ENCODE measurements around the gene DYNLL2. TPM values are rescaled to one million over a fixed set of nuclear protein-coding genes. Genes with fewer than 3 reads are reported as not detected.
A peak's percentile ranks its signal among the peaks of the same experiment; 100 is the strongest.
"Not testable (repeated sequence)": the region's sequence is repeated elsewhere in the genome, so short reads cannot be mapped to it uniquely, and the experiment has no call there.

Gene DYNLL2
- total RNA-seq (10 to 100 TPM; 29.3 to 35.7 TPM), polyA plus RNA-seq (10 to 100 TPM; 17.5 to 56.0 TPM)
- long read RNA-seq, donor 1, full-length matches to known transcripts, result 2 of 5 reads
- long read RNA-seq, donor 1, partial matches to known transcripts, result 0 of 5 reads
- long read RNA-seq, donor 1, other reads (novel, unspliced or antisense), result 3 of 5 reads
- long read RNA-seq, donor 2, full-length matches to known transcripts, result 2 of 7 reads
- long read RNA-seq, donor 2, partial matches to known transcripts, result 0 of 7 reads
- long read RNA-seq, donor 2, other reads (novel, unspliced or antisense), result 5 of 7 reads

GRCh38 chr17:58082870-58083490 is at the start of gene DYNLL2:
Gene DYNLL2, plus strand, starts transcription at chr17:58083419. Its CDS starts 3,672 bp downstream, at chr17:58087091.
- Histone ChIP-seq H3K4me1 (ENCODE audit: control insufficient read depth in 1 of 2, insufficient read depth in 2 of 2, low read length in 2 of 2) (peaks cover 3% of the 10 kb centered on the region in 2 donors), H3K27ac (ENCODE audit: low read depth in 1 of 2, low read length in 2 of 2) (peak within 1 kb of the TSS; percentile 88 to 98), H3K9me3 (ENCODE audit: control insufficient read depth, low read length) (no peaks in the 10 kb centered on the region), H3K27me3 (ENCODE audit: control insufficient read depth in 1 of 2, insufficient read depth in 2 of 2, low read length in 1 of 2) (no peaks in the 10 kb centered on the region), H3K36me3 (ENCODE audit: control insufficient read depth in 1 of 2, insufficient read depth in 2 of 2, low read length in 1 of 2) (peaks cover 0 to 2% of the 10 kb centered on the region in 2 donors), H3K4me3 (ENCODE audit: low read length in 2 of 2) (peak within 1 kb of the TSS; percentile 94 to 98)
- peak; percentile 96 to 97 for DNase-seq
- intact Hi-C loops (cut with DNase I), result loop anchor here in 1 of 2 donors (2.0 kb wide), 2 partner anchors 74 to 232 kb away; partner anchors contain the start of gene MRPS23
- 0% methylated on average over 8 to 45 of the region's 45 CpGs for WGBS, 2 donors
- ATAC-seq (ENCODE audit: low FRiP score), result peak; percentile 94

- H3K27me3 ChIP-seq (ENCODE audit: control insufficient read depth in 1 of 2, insufficient read depth in 2 of 2, low read length in 1 of 2), result peaks cover 0 to 4% of the 10 kb centered on the region in 2 donors
- no peak overlapping the region for H3K27ac ChIP-seq (ENCODE audit: low read depth in 1 of 2, low read length in 2 of 2)
- no peaks in the 10 kb centered on the region for H3K4me1 ChIP-seq (ENCODE audit: control insufficient read depth in 1 of 2, insufficient read depth in 2 of 2, low read length in 2 of 2)
- intact Hi-C loops (cut with DNase I), result no loop called here
- DNase-seq, result no peak
- 86 to 87% methylated on average over 3 of the region's 3 CpGs for WGBS, 2 donors
- no peak overlapping the region for H3K4me3 ChIP-seq (ENCODE audit: low read length in 2 of 2)
- no peaks in the 10 kb centered on the region for H3K36me3 ChIP-seq (ENCODE audit: control insufficient read depth in 1 of 2, insufficient read depth in 2 of 2, low read length in 1 of 2)
- H3K9me3 ChIP-seq (ENCODE audit: control insufficient read depth, low read length), result no peaks in the 10 kb centered on the region
- ATAC-seq (ENCODE audit: low FRiP score), result no peak
These were observed 43.2 kb upstream of the DYNLL2 start for GRCh38 chr17:58039975-58040374.

GRCh38 chr17:58040386-58040785 is 42.8 kb upstream of the DYNLL2 start:
- no peak for ATAC-seq (ENCODE audit: low FRiP score)
- Histone ChIP-seq H3K27ac (ENCODE audit: low read depth in 1 of 2, low read length in 2 of 2) (no peak overlapping the region), H3K4me1 (ENCODE audit: control insufficient read depth in 1 of 2, insufficient read depth in 2 of 2, low read length in 2 of 2) (no peaks in the 10 kb centered on the region), H3K4me3 (ENCODE audit: low read length in 2 of 2) (no peak overlapping the region), H3K9me3 (ENCODE audit: control insufficient read depth, low read length) (no peaks in the 10 kb centered on the region), H3K36me3 (ENCODE audit: control insufficient read depth in 1 of 2, insufficient read depth in 2 of 2, low read length in 1 of 2) (no peaks in the 10 kb centered on the region), H3K27me3 (ENCODE audit: control insufficient read depth in 1 of 2, insufficient read depth in 2 of 2, low read length in 1 of 2) (peaks cover 0 to 4% of the 10 kb centered on the region in 2 donors)
- intact Hi-C loops (cut with DNase I), result no loop called here
- no peak for DNase-seq
- 50 to 57% methylated on average over 8 of the region's 8 CpGs for WGBS, 2 donors

DNA sequence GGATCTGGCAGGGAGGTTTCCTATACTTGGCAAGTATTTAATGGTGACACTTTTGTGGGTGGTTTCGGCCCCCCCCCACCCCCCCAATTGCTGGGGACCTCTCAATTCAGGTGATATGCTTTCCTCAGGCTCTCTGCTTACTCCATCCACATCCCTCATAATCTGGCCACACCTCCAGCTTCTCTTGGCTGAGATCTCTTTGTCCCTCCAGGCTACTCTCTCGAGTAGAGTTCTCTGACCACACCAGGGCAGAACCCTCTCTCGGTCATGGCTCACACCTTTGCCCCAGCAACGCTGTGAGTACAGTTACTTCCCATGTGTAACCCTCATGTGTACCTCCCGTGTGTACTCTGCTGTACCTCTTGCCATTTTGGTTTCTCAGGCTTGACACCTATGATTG is 42.1 kb upstream of the DYNLL2 start:
- WGBS, 2 donors, result 51 to 56% methylated on average over 5 of the region's 5 CpGs
- intact Hi-C loops (cut with DNase I), result no loop called here
- no peaks in the 10 kb centered on the region for H3K36me3 ChIP-seq (ENCODE audit: control insufficient read depth in 1 of 2, insufficient read depth in 2 of 2, low read length in 1 of 2)
- H3K4me3 ChIP-seq (ENCODE audit: low read length in 2 of 2), result no peak overlapping the region
- H3K27me3 ChIP-seq (ENCODE audit: control insufficient read depth in 1 of 2, insufficient read depth in 2 of 2, low read length in 1 of 2), result peaks cover 0 to 4% of the 10 kb centered on the region in 2 donors
- no peak overlapping the region for H3K27ac ChIP-seq (ENCODE audit: low read depth in 1 of 2, low read length in 2 of 2)
- DNase-seq (no peak), ATAC-seq (ENCODE audit: low FRiP score) (no peak)
- no peaks in the 10 kb centered on the region for H3K9me3 ChIP-seq (ENCODE audit: control insufficient read depth, low read length)
- H3K4me1 ChIP-seq (ENCODE audit: control insufficient read depth in 1 of 2, insufficient read depth in 2 of 2, low read length in 2 of 2), result no peaks in the 10 kb centered on the region

GRCh38 chr17:58043221-58044181 is 39.7 kb upstream of the DYNLL2 start:
- Histone ChIP-seq H3K36me3 (ENCODE audit: control insufficient read depth in 1 of 2, insufficient read depth in 2 of 2, low read length in 1 of 2) (no peaks in the 10 kb centered on the region), H3K4me1 (ENCODE audit: control insufficient read depth in 1 of 2, insufficient read depth in 2 of 2, low read length in 2 of 2) (no peaks in the 10 kb centered on the region), H3K9me3 (ENCODE audit: control insufficient read depth, low read length) (no peaks in the 10 kb centered on the region), H3K27ac (ENCODE audit: low read depth in 1 of 2, low read length in 2 of 2) (no peak overlapping the region), H3K27me3 (ENCODE audit: control insufficient read depth in 1 of 2, insufficient read depth in 2 of 2, low read length in 1 of 2) (peaks cover 0 to 4% of the 10 kb centered on the region in 2 donors), H3K4me3 (ENCODE audit: low read length in 2 of 2) (no peak overlapping the region)
- intact Hi-C loops (cut with DNase I), result no loop called here
- no peak for DNase-seq
- WGBS, 2 donors, result 81 to 85% methylated on average over 5 of the region's 5 CpGs
- no peak for ATAC-seq (ENCODE audit: low FRiP score)

DNA sequence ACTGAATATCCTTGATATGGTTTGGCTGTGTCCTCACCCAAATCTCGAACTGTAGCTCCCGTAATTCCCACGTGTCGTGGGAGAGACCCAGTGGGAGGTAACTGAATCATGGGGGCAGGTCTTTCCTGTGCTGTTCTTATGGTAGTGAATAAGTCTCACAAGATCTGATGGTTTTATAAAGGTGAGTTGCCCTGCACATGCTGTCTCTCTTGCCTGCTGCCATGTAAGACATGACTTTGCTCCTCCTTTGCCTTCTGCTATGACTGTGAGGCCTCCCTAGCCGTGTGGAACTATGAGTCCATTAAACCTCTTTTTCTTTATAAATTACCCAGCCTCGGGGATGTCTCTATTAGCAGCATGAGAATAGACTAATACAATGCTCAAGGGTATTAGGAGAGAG is 39.0 kb upstream of the DYNLL2 start:
- intact Hi-C loops (cut with DNase I); H3K36me3 ChIP-seq (ENCODE audit: control insufficient read depth in 1 of 2, insufficient read depth in 2 of 2, low read length in 1 of 2); H3K27ac ChIP-seq (ENCODE audit: low read depth in 1 of 2, low read length in 2 of 2); ATAC-seq (ENCODE audit: low FRiP score); H3K4me3 ChIP-seq (ENCODE audit: low read length in 2 of 2); H3K4me1 ChIP-seq (ENCODE audit: control insufficient read depth in 1 of 2, insufficient read depth in 2 of 2, low read length in 2 of 2); H3K9me3 ChIP-seq (ENCODE audit: control insufficient read depth, low read length); H3K27me3 ChIP-seq (ENCODE audit: control insufficient read depth in 1 of 2, insufficient read depth in 2 of 2, low read length in 1 of 2); DNase-seq: not testable (repeated sequence)
- 85 to 88% methylated on average over 6 of the region's 6 CpGs for WGBS, 2 donors

DNA sequence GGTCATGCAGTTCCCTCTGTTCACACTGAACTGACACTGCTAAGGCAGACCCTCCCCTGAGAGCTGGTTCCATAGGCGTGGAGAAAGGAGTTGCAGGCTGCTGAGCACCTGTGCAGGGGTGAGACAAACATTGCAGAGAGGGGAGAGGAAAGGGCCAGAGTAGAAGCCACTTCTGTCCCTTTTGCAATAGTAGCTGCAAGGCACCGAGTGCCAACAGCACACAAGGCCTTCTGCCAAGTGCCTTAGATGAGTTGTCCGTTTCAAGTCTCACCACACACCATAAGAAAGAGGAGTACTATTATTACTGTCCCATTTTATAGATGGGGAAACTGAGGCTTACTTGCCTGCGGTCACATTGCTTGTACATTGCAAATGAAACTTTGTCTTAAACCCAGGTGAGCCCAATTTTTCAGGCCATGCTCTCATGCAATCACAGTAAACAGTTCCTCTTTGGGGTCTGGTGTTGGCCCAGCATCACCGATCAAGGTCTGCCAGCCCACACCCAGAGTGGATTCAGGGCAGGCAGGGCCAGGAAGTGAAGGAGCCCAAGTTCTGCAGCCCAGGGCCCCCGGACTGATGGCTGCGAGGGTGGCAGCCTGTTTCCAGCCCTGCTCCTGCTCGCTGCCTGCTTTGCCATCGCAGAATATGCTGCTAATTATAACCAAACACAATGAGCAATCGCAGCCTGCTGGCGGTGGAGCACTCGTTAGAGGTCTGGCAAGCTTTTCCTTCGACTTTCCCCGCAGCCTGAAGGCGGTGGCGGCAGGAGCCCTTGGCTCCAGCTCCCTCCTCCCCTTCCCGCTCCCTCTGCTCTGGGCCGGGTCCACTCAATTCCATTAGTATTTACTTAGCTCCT is 36.8 kb upstream of the DYNLL2 start:
- no peak for DNase-seq
- no peaks in the 10 kb centered on the region for H3K4me1 ChIP-seq (ENCODE audit: control insufficient read depth in 1 of 2, insufficient read depth in 2 of 2, low read length in 2 of 2)
- H3K4me3 ChIP-seq (ENCODE audit: low read length in 2 of 2), result no peak overlapping the region
- H3K27ac ChIP-seq (ENCODE audit: low read depth in 1 of 2, low read length in 2 of 2), result no peak overlapping the region
- no peaks in the 10 kb centered on the region for H3K36me3 ChIP-seq (ENCODE audit: control insufficient read depth in 1 of 2, insufficient read depth in 2 of 2, low read length in 1 of 2)
- intact Hi-C loops (cut with DNase I), result no loop called here
- H3K9me3 ChIP-seq (ENCODE audit: control insufficient read depth, low read length), result no peaks in the 10 kb centered on the region
- H3K27me3 ChIP-seq (ENCODE audit: control insufficient read depth in 1 of 2, insufficient read depth in 2 of 2, low read length in 1 of 2), result peaks cover 0 to 4% of the 10 kb centered on the region in 2 donors
- ATAC-seq (ENCODE audit: low FRiP score), result no peak
- 31 to 33% methylated on average over 18 of the region's 18 CpGs for WGBS, 2 donors
